ENCODE data around the gene CCHCR1.
"Not testable (repeated sequence)": the region's sequence is repeated elsewhere in the genome, so short reads cannot be mapped to it uniquely, and the experiment has no call there.

The CCHCR1 gene

DNA sequence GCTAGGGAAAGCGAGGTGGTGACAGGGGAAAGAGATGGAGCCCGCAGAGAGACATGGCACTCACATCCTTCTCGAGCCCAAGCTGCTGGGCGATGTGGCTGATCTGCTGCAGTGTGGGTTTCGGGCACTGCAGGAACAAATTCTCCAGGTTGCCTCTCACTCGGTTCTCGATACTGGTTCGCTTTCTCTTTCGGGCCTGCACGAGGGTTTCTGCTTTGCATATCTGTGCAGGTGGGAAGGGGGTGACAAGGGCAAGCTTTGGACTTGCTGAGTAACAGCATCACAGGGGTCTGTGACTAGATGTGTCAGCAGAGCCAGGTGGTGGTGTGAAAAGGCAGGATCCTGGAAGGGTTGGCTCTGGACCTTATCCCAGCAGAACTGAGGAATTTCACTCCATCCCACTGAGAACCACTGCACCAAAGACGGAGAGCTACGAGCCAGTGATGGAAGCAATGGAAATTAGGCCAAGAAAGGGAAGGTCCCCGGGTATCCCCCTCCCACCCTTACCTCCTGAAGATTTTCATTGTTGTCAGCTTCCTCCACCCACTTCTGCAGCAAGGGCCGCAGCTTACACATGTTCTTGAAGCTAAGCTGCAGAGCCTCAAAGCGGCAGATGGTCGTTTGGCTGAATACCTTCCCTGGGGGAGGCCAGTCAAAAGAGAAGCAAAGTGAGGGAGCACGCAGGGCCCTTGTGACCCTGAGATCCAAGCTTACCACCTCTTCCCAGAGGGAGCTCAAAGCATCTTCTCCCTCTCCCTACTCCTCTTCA is 7.6 kb upstream of the CCHCR1 start:
- not testable (repeated sequence) for ATAC-seq

GRCh38 chr6:31164475-31165063 is 7.0 kb upstream of the CCHCR1 start:
- not testable (repeated sequence) for ATAC-seq

- TF ChIP-seq ZNF565 (CRISPR knock-in tag; conservative IDR thresholded peaks at IDR 0.05; ENCODE audit: low read depth) (no peak), OSR1 (CRISPR knock-in tag; IDR thresholded peaks at IDR 0.05) (no peak), TOX (CRISPR knock-in tag; IDR thresholded peaks at IDR 0.05; ENCODE audit: borderline replicate concordance) (no peak), GLIS3 (CRISPR knock-in tag; IDR thresholded peaks at IDR 0.05) (no peak), RARB (CRISPR knock-in tag; IDR thresholded peaks at IDR 0.05) (no peak), TSHZ2 (CRISPR knock-in tag; IDR thresholded peaks at IDR 0.05) (no peak), ZFP30 (CRISPR knock-in tag; IDR thresholded peaks at IDR 0.05) (no peak), SNAI2 (CRISPR knock-in tag; IDR thresholded peaks at IDR 0.05) (no peak), ARNTL (CRISPR knock-in tag; IDR thresholded peaks at IDR 0.05; ENCODE audit: borderline replicate concordance, low read depth) (no peak), PATZ1 (CRISPR knock-in tag; IDR thresholded peaks at IDR 0.05; ENCODE audit: borderline replicate concordance) (no peak)
- ATAC-seq: no peak
Measured at GRCh38 chr6:31163922-31164321, 6.3 kb upstream of the CCHCR1 start.

GRCh38 chr6:31162463-31163165 is 5.0 kb upstream of the CCHCR1 start:
- TF ChIP-seq OSR1 (CRISPR knock-in tag; IDR thresholded peaks at IDR 0.05): no peak
- TF ChIP-seq, protein P1, sequence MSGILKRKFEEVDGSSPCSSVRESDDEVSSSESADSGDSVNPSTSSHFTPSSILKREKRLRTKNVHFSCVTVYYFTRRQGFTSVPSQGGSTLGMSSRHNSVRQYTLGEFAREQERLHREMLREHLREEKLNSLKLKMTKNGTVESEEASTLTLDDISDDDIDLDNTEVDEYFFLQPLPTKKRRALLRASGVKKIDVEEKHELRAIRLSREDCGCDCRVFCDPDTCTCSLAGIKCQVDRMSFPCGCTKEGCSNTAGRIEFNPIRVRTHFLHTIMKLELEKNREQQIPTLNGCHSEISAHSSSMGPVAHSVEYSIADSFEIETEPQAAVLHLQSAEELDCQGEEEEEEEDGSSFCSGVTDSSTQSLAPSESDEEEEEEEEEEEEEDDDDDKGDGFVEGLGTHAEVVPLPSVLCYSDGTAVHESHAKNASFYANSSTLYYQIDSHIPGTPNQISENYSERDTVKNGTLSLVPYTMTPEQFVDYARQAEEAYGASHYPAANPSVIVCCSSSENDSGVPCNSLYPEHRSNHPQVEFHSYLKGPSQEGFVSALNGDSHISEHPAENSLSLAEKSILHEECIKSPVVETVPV (CRISPR knock-in tag; IDR thresholded peaks at IDR 0.05): no peak
- TF ChIP-seq PATZ1 (CRISPR knock-in tag; IDR thresholded peaks at IDR 0.05; ENCODE audit: borderline replicate concordance): no peak
- TF ChIP-seq ZFP3 (CRISPR knock-in tag; IDR thresholded peaks at IDR 0.05): no peak
- TF ChIP-seq CREB5 (CRISPR knock-in tag; IDR thresholded peaks at IDR 0.05; ENCODE audit: low read depth): no peak
- TF ChIP-seq TSHZ2 (CRISPR knock-in tag; IDR thresholded peaks at IDR 0.05): no peak
- TF ChIP-seq TCF4 (CRISPR knock-in tag; IDR thresholded peaks at IDR 0.05; ENCODE audit: borderline replicate concordance): no peak
- TF ChIP-seq ZNF565 (CRISPR knock-in tag; conservative IDR thresholded peaks at IDR 0.05; ENCODE audit: low read depth): no peak
- TF ChIP-seq ZNF70 (CRISPR knock-in tag; IDR thresholded peaks at IDR 0.05): no peak
- no peak for TF ChIP-seq RARB (CRISPR knock-in tag; IDR thresholded peaks at IDR 0.05)
- TF ChIP-seq TOX (CRISPR knock-in tag; IDR thresholded peaks at IDR 0.05; ENCODE audit: borderline replicate concordance): no peak
- ATAC-seq: no peak
